ENCODE results near the gene ELAC2.

DNA sequence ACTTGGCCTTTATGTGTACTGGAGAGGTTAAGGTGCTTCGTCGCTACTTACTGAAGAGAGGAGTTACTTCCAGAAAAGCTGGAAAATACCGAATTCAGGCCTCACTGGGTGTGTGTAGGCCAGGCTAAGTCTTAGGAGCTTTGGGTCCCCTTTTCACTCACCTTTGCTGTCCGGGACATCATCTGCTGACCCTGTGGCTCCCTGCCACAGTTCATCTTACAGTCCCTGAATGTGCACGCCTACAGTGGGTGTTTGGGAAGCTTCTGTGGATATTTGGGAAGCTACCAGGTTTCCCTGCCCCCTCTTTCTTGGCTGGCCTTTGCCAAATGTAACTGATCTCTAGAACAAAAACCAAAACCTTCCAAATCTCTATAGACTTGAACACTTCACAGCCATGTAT is 51.4 kb downstream of the ELAC2 start:
- no peak for TF ChIP-seq POLR2AphosphoS5 (IDR thresholded peaks at IDR 0.05)
- TF ChIP-seq, protein P1, sequence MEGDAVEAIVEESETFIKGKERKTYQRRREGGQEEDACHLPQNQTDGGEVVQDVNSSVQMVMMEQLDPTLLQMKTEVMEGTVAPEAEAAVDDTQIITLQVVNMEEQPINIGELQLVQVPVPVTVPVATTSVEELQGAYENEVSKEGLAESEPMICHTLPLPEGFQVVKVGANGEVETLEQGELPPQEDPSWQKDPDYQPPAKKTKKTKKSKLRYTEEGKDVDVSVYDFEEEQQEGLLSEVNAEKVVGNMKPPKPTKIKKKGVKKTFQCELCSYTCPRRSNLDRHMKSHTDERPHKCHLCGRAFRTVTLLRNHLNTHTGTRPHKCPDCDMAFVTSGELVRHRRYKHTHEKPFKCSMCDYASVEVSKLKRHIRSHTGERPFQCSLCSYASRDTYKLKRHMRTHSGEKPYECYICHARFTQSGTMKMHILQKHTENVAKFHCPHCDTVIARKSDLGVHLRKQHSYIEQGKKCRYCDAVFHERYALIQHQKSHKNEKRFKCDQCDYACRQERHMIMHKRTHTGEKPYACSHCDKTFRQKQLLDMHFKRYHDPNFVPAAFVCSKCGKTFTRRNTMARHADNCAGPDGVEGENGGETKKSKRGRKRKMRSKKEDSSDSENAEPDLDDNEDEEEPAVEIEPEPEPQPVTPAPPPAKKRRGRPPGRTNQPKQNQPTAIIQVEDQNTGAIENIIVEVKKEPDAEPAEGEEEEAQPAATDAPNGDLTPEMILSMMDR (IDR thresholded peaks at IDR 0.05), result no peak
